ENCODE measurements around the gene SMS. TPM values are rescaled to one million over a fixed set of nuclear protein-coding genes. Genes with fewer than 3 reads are reported as not detected.

SMS gene
- total and polyA plus RNA-seq, 9 donors, result 52.8 to 204 (median 90.8) TPM

DNA sequence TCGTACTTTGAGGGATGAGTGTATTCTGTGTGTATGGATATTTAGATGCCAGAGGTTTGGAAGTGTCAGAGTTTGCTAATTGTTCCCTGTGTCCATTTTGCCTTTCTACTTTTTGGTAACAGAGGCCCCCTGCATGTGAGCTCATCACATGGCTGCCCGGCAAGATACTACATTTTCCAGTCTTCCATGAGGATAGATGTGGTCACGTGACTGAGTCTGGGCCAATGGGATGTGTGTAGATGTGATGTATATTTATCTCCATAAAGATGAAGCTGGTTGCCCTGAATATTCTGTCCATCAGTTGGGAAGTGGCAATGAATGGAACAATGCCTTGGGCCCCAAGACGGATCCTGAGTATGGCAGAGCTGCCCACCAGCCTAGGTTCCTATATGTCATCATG lies 29.0 kb upstream of the SMS start:
- no peaks in the 10 kb centered on the region for H3K27me3 ChIP-seq
- no peaks in the 10 kb centered on the region for H3K9me3 ChIP-seq
- TF ChIP-seq, protein P1, sequence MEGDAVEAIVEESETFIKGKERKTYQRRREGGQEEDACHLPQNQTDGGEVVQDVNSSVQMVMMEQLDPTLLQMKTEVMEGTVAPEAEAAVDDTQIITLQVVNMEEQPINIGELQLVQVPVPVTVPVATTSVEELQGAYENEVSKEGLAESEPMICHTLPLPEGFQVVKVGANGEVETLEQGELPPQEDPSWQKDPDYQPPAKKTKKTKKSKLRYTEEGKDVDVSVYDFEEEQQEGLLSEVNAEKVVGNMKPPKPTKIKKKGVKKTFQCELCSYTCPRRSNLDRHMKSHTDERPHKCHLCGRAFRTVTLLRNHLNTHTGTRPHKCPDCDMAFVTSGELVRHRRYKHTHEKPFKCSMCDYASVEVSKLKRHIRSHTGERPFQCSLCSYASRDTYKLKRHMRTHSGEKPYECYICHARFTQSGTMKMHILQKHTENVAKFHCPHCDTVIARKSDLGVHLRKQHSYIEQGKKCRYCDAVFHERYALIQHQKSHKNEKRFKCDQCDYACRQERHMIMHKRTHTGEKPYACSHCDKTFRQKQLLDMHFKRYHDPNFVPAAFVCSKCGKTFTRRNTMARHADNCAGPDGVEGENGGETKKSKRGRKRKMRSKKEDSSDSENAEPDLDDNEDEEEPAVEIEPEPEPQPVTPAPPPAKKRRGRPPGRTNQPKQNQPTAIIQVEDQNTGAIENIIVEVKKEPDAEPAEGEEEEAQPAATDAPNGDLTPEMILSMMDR (IDR thresholded peaks at IDR 0.05), result no peak
- TF ChIP-seq EP300 (IDR thresholded peaks at IDR 0.05) (no peak), POLR2A (IDR thresholded peaks at IDR 0.05) (no peak)
- H3K36me3 ChIP-seq, result no peaks in the 10 kb centered on the region
- H3K4me3 ChIP-seq, result no peak overlapping the region
- no peak for DNase-seq
- no peaks in the 10 kb centered on the region for H3K4me1 ChIP-seq (ENCODE audit: insufficient read depth)
- WGBS, 3 donors, result 81 to 90% (median 86%) methylated on average over 4 of the region's 4 CpGs
- intact Hi-C loops (cut with DNase I), result no loop called here
- no peak overlapping the region for H3K27ac ChIP-seq

DNA sequence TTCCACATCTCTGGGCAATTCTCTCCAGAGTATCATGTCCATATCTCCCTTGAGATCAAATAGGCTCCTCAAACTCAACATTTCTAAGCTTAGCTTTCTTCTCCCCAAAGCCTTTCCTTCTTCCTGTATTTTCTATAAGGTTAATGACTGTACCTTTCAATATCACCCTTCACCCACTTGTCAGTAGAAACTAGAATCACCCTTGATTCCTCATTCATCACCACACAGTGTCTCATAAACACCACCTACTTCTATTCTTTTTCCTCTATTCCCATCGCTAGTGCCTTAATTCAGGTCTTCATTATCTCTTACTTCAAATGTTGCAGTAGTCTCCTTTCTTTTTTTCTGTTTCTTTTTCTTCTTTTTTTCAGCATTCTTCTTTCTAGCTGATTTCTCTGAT lies 28.3 kb upstream of the SMS start:
- Histone ChIP-seq H3K27ac (no peak overlapping the region), H3K4me3 (no peak overlapping the region), H3K4me1 (ENCODE audit: insufficient read depth) (no peaks in the 10 kb centered on the region), H3K9me3 (no peaks in the 10 kb centered on the region), H3K27me3 (no peaks in the 10 kb centered on the region), H3K36me3 (no peaks in the 10 kb centered on the region)
- WGBS, 3 donors, result 65 to 79% (median 74%) methylated on average over 1 of the region's 1 CpG
- no peak for TF ChIP-seq EP300 (IDR thresholded peaks at IDR 0.05)
- TF ChIP-seq, protein P1 (IDR thresholded peaks at IDR 0.05), result no peak
- TF ChIP-seq POLR2A (IDR thresholded peaks at IDR 0.05), result no peak
- intact Hi-C loops (cut with DNase I), result no loop called here
- DNase-seq, result no peak

DNA sequence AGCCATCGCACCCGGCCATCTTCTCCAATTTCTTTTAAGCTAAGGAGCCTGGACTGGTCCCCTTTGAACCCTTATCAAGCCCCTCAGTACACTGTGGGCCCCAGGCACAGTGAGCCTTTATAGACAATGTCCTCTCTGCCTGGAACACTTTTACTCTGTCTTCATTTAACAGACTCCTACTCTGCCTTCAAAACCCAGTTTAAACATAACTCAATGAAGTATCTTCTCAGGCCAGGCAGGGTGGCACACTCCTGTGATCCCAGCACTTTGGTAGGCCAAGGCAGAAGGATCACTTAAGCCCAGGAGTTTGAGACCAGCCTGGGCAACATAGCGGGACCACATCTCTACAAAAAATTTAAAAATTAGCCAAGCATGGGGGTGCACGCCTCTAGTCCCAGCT lies 27.5 kb upstream of the SMS start:
- Histone ChIP-seq H3K27me3 (no peaks in the 10 kb centered on the region), H3K4me1 (ENCODE audit: insufficient read depth) (no peaks in the 10 kb centered on the region), H3K27ac (no peak overlapping the region), H3K9me3 (no peaks in the 10 kb centered on the region), H3K36me3 (no peaks in the 10 kb centered on the region), H3K4me3 (no peak overlapping the region)
- WGBS, 3 donors, result 88 to 94% (median 88%) methylated on average over 4 of the region's 4 CpGs
- DNase-seq, result no peak
- intact Hi-C loops (cut with DNase I), result no loop called here
- TF ChIP-seq, protein P1 (IDR thresholded peaks at IDR 0.05), result no peak
- no peak for TF ChIP-seq EP300 (IDR thresholded peaks at IDR 0.05)

DNA sequence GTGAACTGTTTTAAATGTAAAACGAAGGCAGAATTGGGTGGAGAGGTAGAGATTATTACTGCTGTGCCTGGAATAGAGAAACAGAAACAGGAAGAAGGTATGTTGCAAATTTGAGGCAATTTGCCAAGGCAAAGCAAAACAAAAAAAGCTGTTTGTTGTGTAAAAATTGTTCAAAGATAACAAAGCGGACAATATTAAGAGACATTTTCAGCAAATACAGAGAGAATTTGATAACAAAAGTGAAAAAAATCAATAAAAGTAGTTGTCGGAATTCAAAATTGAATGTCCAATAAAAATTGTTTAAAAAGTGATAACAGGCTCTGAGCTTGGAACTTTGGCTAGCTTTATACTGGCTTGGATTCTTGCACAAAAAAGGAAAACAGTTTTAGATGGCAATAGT lies 14.4 kb upstream of the SMS start:
- peak overlapping the region in 1 of 2 donors; percentile 73 for H3K27ac ChIP-seq
- TF ChIP-seq POLR2A (IDR thresholded peaks at IDR 0.05) (no peak), EP300 (IDR thresholded peaks at IDR 0.05) (no peak)
- TF ChIP-seq, protein P1 (IDR thresholded peaks at IDR 0.05), result no peak
- H3K4me3 ChIP-seq, result no peak overlapping the region
- intact Hi-C loops (cut with DNase I), result no loop called here
- H3K27me3 ChIP-seq, result no peaks in the 10 kb centered on the region
- H3K36me3 ChIP-seq, result no peaks in the 10 kb centered on the region
- no peak for DNase-seq
- no peaks in the 10 kb centered on the region for H3K9me3 ChIP-seq
- 9 to 24% (median 10%) methylated on average over 3 of the region's 3 CpGs for WGBS, 3 donors
- peaks cover 1% of the 10 kb centered on the region for H3K4me1 ChIP-seq (ENCODE audit: insufficient read depth)
